Spleen (tissue), 11 donors: Measurements from ENCODE around the gene PLXNA2. TPM values are rescaled to one million over a fixed set of nuclear protein-coding genes. Genes with fewer than 3 reads are reported as not detected.

ENCODE experiments used
- DNase-seq: peaks from one replicate; pipeline ENCODE4 v3.0.0-alpha.2; 2020
- H3K27ac ChIP-seq, 8 donors: fragments of 200-600 bp; sonication (generic) in 7 of 8; 1 replicate in 4 of 8; 2 replicates in 4 of 8; pipeline versions ENCODE4 v1.5.0 to v1.8.0; 2016 to 2021; ENCODE audit warnings: inconsistent platforms in 4 of 8, mild to moderate bottlenecking in 4 of 8, moderate library complexity in 1 of 8
- H3K27me3 ChIP-seq, 7 donors: fragments of 200-600 bp; sonication (generic) in 6 of 7; replicated peaks in 1 of 7; 1 replicate in 4 of 7; 2 replicates in 3 of 7; pipeline versions ENCODE4 v1.5.0 to v1.8.0; 2016 to 2021; ENCODE audit warnings: inconsistent platforms in 3 of 7, mild to moderate bottlenecking in 1 of 7
- H3K36me3 ChIP-seq, 6 donors: fragments of 200-600 bp; sonication (generic) in 5 of 6; 1 replicate in 4 of 6; 2 replicates in 2 of 6; pipeline versions ENCODE4 v1.5.0 to v1.8.0; 2016 to 2021; ENCODE audit warnings: inconsistent platforms in 2 of 6
- H3K4me1 ChIP-seq, 6 donors: fragments of 200-600 bp; sonication (generic) in 5 of 6; 1 replicate in 3 of 6; 2 replicates in 3 of 6; pipeline versions ENCODE4 v1.5.0 to v1.8.0; 2016 to 2021; ENCODE audit warnings: inconsistent platforms in 3 of 6
- H3K4me3 ChIP-seq, 8 donors: fragments of 200-600 bp; sonication (generic) in 7 of 8; 1 replicate in 4 of 8; 2 replicates in 4 of 8; pipeline versions ENCODE4 v1.5.0 to v1.8.0; 2016 to 2021; ENCODE audit warnings: inconsistent platforms in 4 of 8, mild to moderate bottlenecking in 4 of 8, moderate library complexity in 2 of 8
- H3K9me3 ChIP-seq, 8 donors: fragments of 200-600 bp; sonication (generic) in 7 of 8; 1 replicate in 4 of 8; 2 replicates in 4 of 8; pipeline versions ENCODE4 v1.5.0 to v1.8.0; 2016 to 2021; ENCODE audit warnings: inconsistent platforms in 4 of 8
- CTCF ChIP-seq, 11 experiments: fragments of 200-600 bp in 7 of 11; fragments of 450-650 bp in 4 of 11; sonication (generic) in 4 of 11; IDR thresholded peaks in 8 of 11; conservative IDR thresholded peaks in 3 of 11; 1 replicate in 7 of 11; 2 replicates in 4 of 11; pipeline versions ENCODE4 v1.4.0 to v1.8.0; 2016 to 2021; ENCODE audit warnings: antibody characterized with exemption in 11 of 11, inconsistent platforms in 4 of 11, mild to moderate bottlenecking in 1 of 11
- POLR2A ChIP-seq, 3 donors: fragments of 450-650 bp; IDR thresholded peaks; one replicate each; pipeline ENCODE4 v1.5.1; 2017; ENCODE audit warnings: antibody characterized with exemption in 3 of 3, mild to moderate bottlenecking in 1 of 3
- POLR2AphosphoS5 ChIP-seq, 3 donors: sonication (generic); formaldehyde crosslinking; IDR thresholded peaks; one replicate each; pipeline ENCODE4 v1.5.1; 2017; ENCODE audit warnings: antibody characterized with exemption in 3 of 3
- WGBS, 5 donors: extraction: QIAGEN DNeasy Blood & Tissue Kit in 3 of 5; methylation state at CpG; one replicate each; pipeline versions ENCODE4 v1.1.5 to v1.1.7; 2013 to 2018; 5-methylcytosine and 5-hydroxymethylcytosine counted together
- intact Hi-C: fragments of 100-400 bp; cut with DNase I; formaldehyde crosslinking; loops from one replicate; pipeline ENCODE4 v1.15.0; 2023; ENCODE audit warnings: low total_unique reads
- polyA plus RNA-seq, 3 donors: library from polyadenylated mRNA; stranded (reverse); fragments of 200-250 nt; gene quantifications; one replicate each; pipeline ENCODE4 v1.2.1, GENCODE V29; 2013
- total RNA-seq, 7 donors: library from RNA; depleted of rRNA in 3 of 7; stranded (reverse); fragments of >200 nt in 3 of 7; fragmentation: NEBNext Ultra II Directional in 4 of 7; extraction: Animal tissue kit (Norgen Biotek cat#: 25700) in 4 of 7; gene quantifications; one replicate each; pipeline versions ENCODE4 v1.1.0 to v1.2.1, GENCODE V29; 2016 to 2021
- donor health status: healthy with polysubstance abuse.
- donor health status: DM: no; HTN: no; CAD: no; lungs with moderate emphysema.
- donor health status: DM: no; HTN: no; CAD: no.
- donor health status: Bipolar disorder and iron deficiency.
- donor health status: healthy.
- donor health status: DM: no; HTN: no; CAD: no.
- donor health status: DM: yes; HTN: yes; CAD: no.

The PLXNA2 gene
- total and polyA plus RNA-seq, 10 donors: 0.93 to 16.9 (median 7.0) TPM

- Histone ChIP-seq H3K4me1 (no peaks in the 10 kb centered on the region), H3K9me3 (no peaks in the 10 kb centered on the region), H3K4me3 (no peak overlapping the region), H3K27me3 (peaks cover 0 to 4% (median 0%) of the 10 kb centered on the region in 7 donors), H3K36me3 (peaks cover 0 to 25% (median 0%) of the 10 kb centered on the region in 6 donors), H3K27ac (no peak overlapping the region)
- DNase-seq: no peak
- intact Hi-C loops: no loop called here
- WGBS, 5 donors: 61 to 81% (median 73%) methylated on average over 6 of the region's 6 CpGs
- TF ChIP-seq POLR2AphosphoS5 (IDR thresholded peaks at IDR 0.05) (no peak), POLR2A (IDR thresholded peaks at IDR 0.05) (no peak)
Observed at GRCh38 chr1:208059409-208060001, 184.7 kb downstream of the PLXNA2 start.

GRCh38 chr1:208058756-208059155 is 185.4 kb downstream of the PLXNA2 start:
- WGBS, 5 donors: 78 to 95% (median 82%) methylated on average over 4 of the region's 4 CpGs
- no peak for TF ChIP-seq POLR2A (IDR thresholded peaks at IDR 0.05)
- no peak for TF ChIP-seq CTCF (IDR thresholded peaks at IDR 0.05 in 8 of 11, conservative IDR thresholded peaks at IDR 0.05 in 3 of 11)
- TF ChIP-seq POLR2AphosphoS5 (IDR thresholded peaks at IDR 0.05): no peak
- no peak for DNase-seq
- Histone ChIP-seq H3K4me1 (no peaks in the 10 kb centered on the region), H3K27me3 (peaks cover 0 to 4% (median 0%) of the 10 kb centered on the region in 7 donors), H3K9me3 (no peaks in the 10 kb centered on the region), H3K36me3 (peaks cover 0 to 33% (median 0%) of the 10 kb centered on the region in 6 donors), H3K4me3 (no peak overlapping the region), H3K27ac (no peak overlapping the region)
- intact Hi-C loops: no loop called here

- H3K27ac ChIP-seq: no peak overlapping the region
- WGBS, 5 donors: 89 to 91% (median 90%) methylated on average over 8 to 12 of the region's 12 CpGs
- no peaks in the 10 kb centered on the region for H3K9me3 ChIP-seq
- no peak for TF ChIP-seq POLR2A (IDR thresholded peaks at IDR 0.05)
- TF ChIP-seq POLR2AphosphoS5 (IDR thresholded peaks at IDR 0.05): no peak
- TF ChIP-seq CTCF (IDR thresholded peaks at IDR 0.05 in 8 of 11, conservative IDR thresholded peaks at IDR 0.05 in 3 of 11): no peak
- intact Hi-C loops: no loop called here
- H3K4me3 ChIP-seq: no peak overlapping the region
- DNase-seq: no peak
- peaks cover 0 to 38% (median 0%) of the 10 kb centered on the region in 6 donors for H3K36me3 ChIP-seq
- H3K4me1 ChIP-seq: no peaks in the 10 kb centered on the region
- peaks cover 0 to 4% (median 0%) of the 10 kb centered on the region in 7 donors for H3K27me3 ChIP-seq
Observed at GRCh38 chr1:208058267-208058666, 185.9 kb downstream of the PLXNA2 start.

- WGBS, 5 donors: 49 to 97% (median 73%) methylated on average over 2 of the region's 2 CpGs
- H3K4me3 ChIP-seq: no peak overlapping the region
- intact Hi-C loops: no loop called here
- no peak for TF ChIP-seq CTCF (IDR thresholded peaks at IDR 0.05 in 8 of 11, conservative IDR thresholded peaks at IDR 0.05 in 3 of 11)
- TF ChIP-seq POLR2A (IDR thresholded peaks at IDR 0.05): no peak
- no peak for TF ChIP-seq POLR2AphosphoS5 (IDR thresholded peaks at IDR 0.05)
- no peaks in the 10 kb centered on the region for H3K4me1 ChIP-seq
- peaks cover 0 to 49% (median 0%) of the 10 kb centered on the region in 6 donors for H3K36me3 ChIP-seq
- DNase-seq: no peak
- H3K27ac ChIP-seq: no peak overlapping the region
- peaks cover 0 to 4% (median 0%) of the 10 kb centered on the region in 7 donors for H3K27me3 ChIP-seq
- no peaks in the 10 kb centered on the region for H3K9me3 ChIP-seq
Observed at GRCh38 chr1:208057056-208057455, 187.1 kb downstream of the PLXNA2 start.
